ENCODE results near the gene SLCO4C1. TPM values are rescaled to one million over a fixed set of nuclear protein-coding genes. Genes with fewer than 3 reads are reported as not detected.

SLCO4C1 gene
- total RNA-seq, 1 experiment from 2014 or later: not detected

DNA sequence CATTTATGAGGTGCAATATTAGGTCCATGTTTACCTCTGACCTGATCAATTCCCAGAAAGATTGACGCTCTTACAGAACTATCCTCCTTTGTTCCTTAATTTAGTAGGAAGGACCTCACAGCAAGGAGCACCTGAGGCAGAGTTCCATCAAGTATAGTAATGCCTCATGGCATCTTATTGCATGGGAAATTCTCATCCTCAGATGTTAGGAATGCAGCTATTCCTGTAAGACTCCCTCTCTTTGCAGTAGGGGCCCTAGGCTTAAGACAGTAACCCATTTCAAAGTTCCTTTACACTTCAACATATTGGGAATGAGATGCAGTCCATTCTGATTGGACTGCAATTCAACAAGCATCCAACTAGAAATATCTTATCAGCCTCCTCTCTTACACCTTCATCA is 69.8 kb downstream of the SLCO4C1 start:
- Mint-ChIP-seq H3K27me3 (ENCODE audit: insufficient read depth, unreplicated experiment) (peaks cover 33% of the 10 kb centered on the region), H3K36me3 (ENCODE audit: insufficient read depth, unreplicated experiment) (no peaks in the 10 kb centered on the region), H3K4me3 (ENCODE audit: unreplicated experiment) (no peak overlapping the region), H3K9me3 (ENCODE audit: unreplicated experiment) (no peaks in the 10 kb centered on the region), H3K27ac (ENCODE audit: low read depth, unreplicated experiment) (no peak overlapping the region), H3K4me1 (ENCODE audit: insufficient read depth, unreplicated experiment) (no peaks in the 10 kb centered on the region)
- ChIA-PET POLR2A (no interaction called here), CTCF (interaction anchor here (0.6 to 1.0 kb wide), 2 partner anchors 10 to 284 kb away, joined by 3 to 4 read pairs; no protein-coding TSS in a partner anchor)
- intact Hi-C loops (cut with micrococcal nuclease): no loop called here
- TF ChIP-seq, protein P1, sequence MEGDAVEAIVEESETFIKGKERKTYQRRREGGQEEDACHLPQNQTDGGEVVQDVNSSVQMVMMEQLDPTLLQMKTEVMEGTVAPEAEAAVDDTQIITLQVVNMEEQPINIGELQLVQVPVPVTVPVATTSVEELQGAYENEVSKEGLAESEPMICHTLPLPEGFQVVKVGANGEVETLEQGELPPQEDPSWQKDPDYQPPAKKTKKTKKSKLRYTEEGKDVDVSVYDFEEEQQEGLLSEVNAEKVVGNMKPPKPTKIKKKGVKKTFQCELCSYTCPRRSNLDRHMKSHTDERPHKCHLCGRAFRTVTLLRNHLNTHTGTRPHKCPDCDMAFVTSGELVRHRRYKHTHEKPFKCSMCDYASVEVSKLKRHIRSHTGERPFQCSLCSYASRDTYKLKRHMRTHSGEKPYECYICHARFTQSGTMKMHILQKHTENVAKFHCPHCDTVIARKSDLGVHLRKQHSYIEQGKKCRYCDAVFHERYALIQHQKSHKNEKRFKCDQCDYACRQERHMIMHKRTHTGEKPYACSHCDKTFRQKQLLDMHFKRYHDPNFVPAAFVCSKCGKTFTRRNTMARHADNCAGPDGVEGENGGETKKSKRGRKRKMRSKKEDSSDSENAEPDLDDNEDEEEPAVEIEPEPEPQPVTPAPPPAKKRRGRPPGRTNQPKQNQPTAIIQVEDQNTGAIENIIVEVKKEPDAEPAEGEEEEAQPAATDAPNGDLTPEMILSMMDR (IDR thresholded peaks at IDR 0.05; ENCODE audit: unreplicated experiment): no peak
- no peak for DNase-seq (ENCODE audit: unreplicated experiment)
- no TSS peak for BruUV-seq (replicated peaks)

DNA sequence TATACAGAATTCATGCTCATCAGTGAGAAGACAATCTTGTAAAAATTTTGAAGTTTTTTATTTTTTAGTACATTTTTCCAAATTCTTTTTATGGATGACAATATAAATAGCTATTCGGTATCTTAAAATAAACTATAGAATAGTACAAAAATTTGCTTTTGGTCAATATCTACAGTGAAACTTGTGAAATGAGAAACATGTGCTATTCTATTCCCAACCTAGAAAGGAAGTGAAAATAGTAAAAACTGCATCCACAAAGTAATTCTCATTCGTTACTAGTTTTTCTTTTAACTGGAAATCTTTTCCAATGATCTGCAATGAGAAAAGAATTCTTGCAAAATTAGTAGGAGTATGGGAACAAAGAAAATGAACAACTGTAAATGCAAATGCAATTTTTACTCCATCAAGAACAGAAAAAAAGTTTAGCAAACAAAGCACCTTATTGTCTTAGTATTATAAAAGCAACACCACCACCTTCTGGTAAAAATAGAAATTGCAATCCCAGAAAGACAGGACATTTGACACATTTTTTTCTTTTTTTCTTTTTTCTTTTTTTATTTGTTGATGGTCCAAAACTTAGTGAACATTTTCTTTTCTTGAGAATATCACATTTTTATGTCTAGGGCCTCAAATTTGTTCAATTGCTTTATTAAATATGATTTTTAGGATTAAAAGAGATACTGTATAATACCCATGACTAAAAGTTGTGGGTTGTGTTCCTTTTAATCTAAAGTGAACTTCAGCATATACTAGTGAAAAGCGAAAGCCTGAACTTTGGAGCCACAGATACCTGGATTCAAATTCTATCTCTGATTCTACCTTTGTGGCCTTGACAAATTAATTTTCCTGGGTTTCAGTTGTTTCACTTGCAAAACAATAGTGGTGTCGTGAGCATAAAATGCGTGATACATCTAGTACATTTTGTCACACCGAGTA is 72.3 kb downstream of the SLCO4C1 start:
- Mint-ChIP-seq H3K4me3 (ENCODE audit: unreplicated experiment) (no peak overlapping the region), H3K27ac (ENCODE audit: low read depth, unreplicated experiment) (no peak overlapping the region), H3K36me3 (ENCODE audit: insufficient read depth, unreplicated experiment) (no peaks in the 10 kb centered on the region), H3K4me1 (ENCODE audit: insufficient read depth, unreplicated experiment) (no peaks in the 10 kb centered on the region), H3K9me3 (ENCODE audit: unreplicated experiment) (no peaks in the 10 kb centered on the region), H3K27me3 (ENCODE audit: insufficient read depth, unreplicated experiment) (peaks cover 22% of the 10 kb centered on the region)
- BruUV-seq (replicated peaks): no TSS peak
- CTCF ChIA-PET: interaction anchor here (0.5 to 1.4 kb wide), 10 partner anchors 8 to 1798 kb away, joined by 3 to 8 read pairs (median 3); no protein-coding TSS in a partner anchor
- POLR2A ChIA-PET: no interaction called here
- TF ChIP-seq, protein P1 (IDR thresholded peaks at IDR 0.05; ENCODE audit: unreplicated experiment): peak; percentile 53
- intact Hi-C loops (cut with micrococcal nuclease): loop anchor here (1.0 to 5.0 kb wide), 2 partner anchors 282 to 1792 kb away; no protein-coding TSS in a partner anchor
- peak; percentile 51 for DNase-seq (ENCODE audit: unreplicated experiment)

DNA sequence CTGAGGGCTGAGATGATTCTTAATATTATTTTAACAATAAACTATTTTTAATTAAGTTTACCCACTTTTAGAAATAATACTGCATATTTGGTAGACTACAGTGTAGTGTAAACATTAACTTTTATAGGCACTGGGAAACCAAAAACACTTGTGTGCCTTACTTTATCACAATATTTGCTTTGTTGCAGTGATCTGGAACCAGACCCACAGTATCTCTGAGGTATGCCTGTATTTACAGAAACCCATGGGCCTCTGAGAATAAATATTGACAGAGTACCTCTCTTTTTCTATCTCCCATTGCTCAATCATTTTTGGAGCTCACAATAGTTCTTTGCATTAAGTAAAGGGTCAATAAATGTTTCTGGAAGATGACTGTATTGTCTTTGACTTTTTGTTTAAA is 73.3 kb downstream of the SLCO4C1 start:
- ChIA-PET POLR2A (no interaction called here), CTCF (interaction anchor here (0.6 to 1.5 kb wide), 7 partner anchors 10 to 1447 kb away, joined by 3 to 6 read pairs (median 3); no protein-coding TSS in a partner anchor)
- Mint-ChIP-seq H3K36me3 (ENCODE audit: insufficient read depth, unreplicated experiment) (no peaks in the 10 kb centered on the region), H3K27ac (ENCODE audit: low read depth, unreplicated experiment) (no peak overlapping the region), H3K9me3 (ENCODE audit: unreplicated experiment) (no peaks in the 10 kb centered on the region), H3K4me3 (ENCODE audit: unreplicated experiment) (no peak overlapping the region), H3K27me3 (ENCODE audit: insufficient read depth, unreplicated experiment) (peaks cover 22% of the 10 kb centered on the region), H3K4me1 (ENCODE audit: insufficient read depth, unreplicated experiment) (no peaks in the 10 kb centered on the region)
- BruUV-seq (replicated peaks): no TSS peak
- DNase-seq (ENCODE audit: unreplicated experiment): no peak
- TF ChIP-seq, protein P1 (IDR thresholded peaks at IDR 0.05; ENCODE audit: unreplicated experiment): no peak
- intact Hi-C loops (cut with micrococcal nuclease): loop anchor here (1.0 to 5.0 kb wide), 2 partner anchors 280 to 1790 kb away; no protein-coding TSS in a partner anchor

DNA sequence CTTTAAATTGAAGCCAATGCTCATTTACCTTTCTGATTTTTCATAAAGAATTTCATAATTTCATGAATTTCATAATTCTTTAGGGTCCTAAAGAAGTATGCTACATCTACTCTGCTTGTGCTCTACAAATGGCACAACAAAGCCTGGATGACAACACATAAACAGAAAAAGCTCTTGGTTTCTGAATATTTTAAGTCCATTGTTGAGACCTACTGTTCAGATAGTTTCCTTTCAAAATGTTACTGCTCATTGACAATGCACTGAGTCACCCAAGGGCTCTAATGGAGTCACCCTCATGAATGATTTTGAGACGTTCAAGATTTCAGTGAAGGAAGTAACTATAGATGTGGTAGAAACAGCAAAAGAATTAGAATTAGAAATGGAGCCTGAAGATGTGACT is 74.1 kb downstream of the SLCO4C1 start:
- no peak for DNase-seq (ENCODE audit: unreplicated experiment)
- H3K27me3 Mint-ChIP-seq (ENCODE audit: insufficient read depth, unreplicated experiment): peaks cover 22% of the 10 kb centered on the region
- TF ChIP-seq, protein P1 (IDR thresholded peaks at IDR 0.05; ENCODE audit: unreplicated experiment): no peak
- no peak overlapping the region for H3K4me3 Mint-ChIP-seq (ENCODE audit: unreplicated experiment)
- intact Hi-C loops (cut with micrococcal nuclease): loop anchor here (5.0 kb wide), 1 partner anchor 1790 kb away; no protein-coding TSS in a partner anchor
- POLR2A ChIA-PET: no interaction called here
- H3K9me3 Mint-ChIP-seq (ENCODE audit: unreplicated experiment): no peaks in the 10 kb centered on the region
- CTCF ChIA-PET: interaction anchor here (0.6 to 1.5 kb wide), 5 partner anchors 9 to 1446 kb away, joined by 3 to 6 read pairs (median 3); no protein-coding TSS in a partner anchor
- no peak overlapping the region for H3K27ac Mint-ChIP-seq (ENCODE audit: low read depth, unreplicated experiment)
- no TSS peak for BruUV-seq (replicated peaks)
- H3K36me3 Mint-ChIP-seq (ENCODE audit: insufficient read depth, unreplicated experiment): no peaks in the 10 kb centered on the region
- H3K4me1 Mint-ChIP-seq (ENCODE audit: insufficient read depth, unreplicated experiment): no peaks in the 10 kb centered on the region
